Activated naive CD4-positive, alpha-beta T cell treated with anti-CD3 and anti-CD28 coated beads, Interleukin-2, amount 50 U/mL, for 72 hours (primary cell): ENCODE measurements around the gene BNIP3. TPM values are rescaled to one million over a fixed set of nuclear protein-coding genes. Genes with fewer than 3 reads are reported as not detected.
"Not testable (repeated sequence)": the region's sequence is repeated elsewhere in the genome, so short reads cannot be mapped to it uniquely, and the experiment has no call there.

ENCODE experiments used
- ATAC-seq, 2 donors: fragments of 150-1000 bp; cut with Tn5 transposase; 2 replicates each; pipeline ENCODE4 v1.10.0; 2021; ENCODE audit warnings: mild to moderate bottlenecking in 2 of 2, moderate library complexity in 2 of 2
- DNase-seq, 2 donors: peaks; one replicate each; pipeline ENCODE4 v3.0.0; 2021 to 2022; ENCODE audit warnings: low spot score in 2 of 2
- H3K27ac Mint-ChIP-seq, 2 donors: one replicate each; pipeline ENCODE4 v1.8.0; 2022; ENCODE audit warnings: mild to moderate bottlenecking in 2 of 2, mixed read lengths in 2 of 2
- H3K36me3 Mint-ChIP-seq, 2 donors: one replicate each; pipeline ENCODE4 v1.8.0; 2022; ENCODE audit warnings: mixed read lengths in 2 of 2
- H3K9me3 Mint-ChIP-seq, 2 donors: one replicate each; pipeline ENCODE4 v1.8.0; 2022; ENCODE audit warnings: mixed read lengths in 2 of 2
- total RNA-seq, 2 donors: library from RNA; stranded (reverse); gene quantifications; one replicate each; pipeline ENCODE4 v1.2.3, GENCODE V29; 2022

BNIP3 gene
- total RNA-seq, 2 donors from 2014 or later = 21.4 to 182 TPM

DNA sequence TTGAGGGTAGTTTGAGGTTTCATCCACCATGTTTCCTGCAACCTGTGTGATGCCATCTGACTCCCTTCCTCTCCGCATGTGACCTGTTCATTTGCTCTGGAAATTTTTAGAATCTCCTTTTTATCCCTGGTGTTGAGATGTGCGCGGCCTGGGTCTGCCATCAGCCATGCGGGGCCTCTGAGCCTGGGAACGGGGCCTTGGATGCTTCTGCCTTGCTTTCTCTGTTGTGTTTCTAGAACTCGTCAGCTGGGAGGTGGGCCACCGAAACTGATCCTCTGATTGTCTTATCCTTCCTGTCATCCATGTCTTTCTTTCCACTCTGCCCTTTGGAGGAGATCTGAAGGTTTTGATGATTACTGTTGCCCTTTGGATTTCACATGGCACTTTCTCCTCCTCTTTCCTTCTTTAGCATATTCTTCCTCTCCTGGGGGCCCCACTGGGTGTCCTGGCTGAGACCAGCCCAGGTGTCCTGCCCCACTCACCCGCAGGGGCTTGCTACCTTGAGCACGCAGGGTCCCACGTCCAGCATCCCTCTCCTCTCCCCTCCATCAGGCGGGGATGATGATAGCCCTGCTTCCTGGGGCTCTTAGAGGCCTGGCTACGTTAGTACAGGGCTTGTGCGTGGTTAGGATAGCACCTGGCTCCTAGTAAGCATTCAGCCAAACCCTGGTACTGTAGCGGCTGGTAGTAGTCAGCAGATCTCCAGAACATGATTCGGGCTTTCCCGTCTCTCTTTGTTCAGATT lies 51.0 kb downstream of the BNIP3 start:
- no peaks in the 10 kb centered on the region for H3K9me3 Mint-ChIP-seq
- ATAC-seq (no peak), DNase-seq (no peak)
- peaks cover 7 to 18% of the 10 kb centered on the region in 2 donors for H3K36me3 Mint-ChIP-seq
- peak overlapping the region; percentile 52 to 77 for H3K27ac Mint-ChIP-seq

DNA sequence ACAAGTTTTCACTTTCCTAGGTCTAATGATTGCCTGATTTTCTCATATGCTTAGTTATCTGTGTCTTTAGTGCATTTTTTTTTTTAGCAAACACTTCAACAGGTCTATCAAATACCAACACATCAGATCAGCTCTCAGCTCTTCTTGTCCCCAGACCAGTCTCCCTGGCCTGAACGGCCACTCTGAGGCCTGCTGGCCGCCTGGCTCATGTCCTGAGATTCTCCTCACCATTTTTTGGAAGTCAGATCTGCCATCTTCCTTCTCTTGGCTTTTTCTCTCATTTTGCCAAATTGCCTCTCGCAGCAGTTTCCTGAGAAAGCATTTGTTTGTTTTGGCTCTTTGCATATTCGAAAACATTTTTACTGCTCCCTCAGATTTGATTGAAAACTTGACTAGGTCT lies 51.6 kb downstream of the BNIP3 start:
- ATAC-seq (no peak), DNase-seq (no peak)
- peak overlapping the region in 1 of 2 donors; percentile 52 for H3K27ac Mint-ChIP-seq
- peaks cover 7 to 18% of the 10 kb centered on the region in 2 donors for H3K36me3 Mint-ChIP-seq
- H3K9me3 Mint-ChIP-seq = no peaks in the 10 kb centered on the region

DNA sequence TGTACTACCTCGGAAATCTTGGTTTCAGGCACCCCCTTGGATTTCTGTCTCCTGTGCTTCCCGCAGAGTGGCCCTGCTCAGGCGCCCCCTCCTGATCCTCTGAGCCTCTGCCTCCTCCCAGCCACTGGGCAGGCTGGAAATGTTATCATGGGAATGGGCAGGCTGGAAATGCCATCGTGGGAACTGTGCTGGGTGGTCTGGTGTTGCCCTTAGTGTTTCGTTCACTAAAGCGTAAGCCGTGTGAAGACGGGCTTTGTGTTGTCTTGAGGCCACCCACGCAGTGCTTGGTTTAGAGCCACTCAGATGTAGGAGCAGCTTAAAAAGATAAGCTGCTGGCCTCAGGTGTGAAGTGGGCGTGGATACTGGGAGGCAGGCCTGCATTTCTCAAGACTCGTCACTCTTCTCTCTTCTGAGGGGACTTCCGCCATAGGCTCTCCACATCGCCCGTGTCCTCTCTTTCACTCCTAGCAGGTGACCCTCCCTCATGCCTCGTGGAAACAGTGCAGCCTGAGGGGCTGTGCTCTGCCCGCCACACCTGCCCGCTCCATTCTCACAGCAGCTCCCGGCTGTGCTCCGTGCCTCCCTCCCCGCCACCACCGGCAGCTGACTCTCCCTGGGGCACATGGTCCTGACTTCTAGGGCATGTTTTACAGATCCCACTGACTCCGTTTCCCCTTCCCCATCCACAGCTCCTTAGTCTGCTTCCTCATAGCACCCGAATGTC lies 52.4 kb downstream of the BNIP3 start:
- Mint-ChIP-seq H3K9me3 (no peaks in the 10 kb centered on the region), H3K36me3 (peaks cover 7 to 18% of the 10 kb centered on the region in 2 donors), H3K27ac (peak overlapping the region in 1 of 2 donors; percentile 84)
- ATAC-seq = no peak
- DNase-seq = no peak

GRCh38 chr10:131928248-131929095 lies 53.3 kb downstream of the BNIP3 start:
- H3K36me3 Mint-ChIP-seq = peaks cover 7 to 18% of the 10 kb centered on the region in 2 donors
- H3K9me3 Mint-ChIP-seq = peaks cover 0 to under 1% of the 10 kb centered on the region in 2 donors
- DNase-seq (peak; percentile 40 to 76), ATAC-seq (peak; percentile 86 to 91)
- H3K27ac Mint-ChIP-seq = peak overlapping the region; percentile 84 to 95

- Mint-ChIP-seq H3K9me3 (peaks cover 3 to 5% of the 10 kb centered on the region in 2 donors), H3K36me3 (peaks cover 7 to 24% of the 10 kb centered on the region in 2 donors), H3K27ac (peak overlapping the region in 1 of 2 donors; percentile 41)
- ATAC-seq = no peak
- DNase-seq = no peak
Observed at GRCh38 chr10:131926743-131927595, 54.8 kb downstream of the BNIP3 start.

GRCh38 chr10:131926253-131926652 lies 55.5 kb downstream of the BNIP3 start:
- ATAC-seq (no peak), DNase-seq (no peak)
- H3K36me3 Mint-ChIP-seq = peaks cover 7 to 24% of the 10 kb centered on the region in 2 donors
- peaks cover 3 to 5% of the 10 kb centered on the region in 2 donors for H3K9me3 Mint-ChIP-seq
- H3K27ac Mint-ChIP-seq = no peak overlapping the region

DNA sequence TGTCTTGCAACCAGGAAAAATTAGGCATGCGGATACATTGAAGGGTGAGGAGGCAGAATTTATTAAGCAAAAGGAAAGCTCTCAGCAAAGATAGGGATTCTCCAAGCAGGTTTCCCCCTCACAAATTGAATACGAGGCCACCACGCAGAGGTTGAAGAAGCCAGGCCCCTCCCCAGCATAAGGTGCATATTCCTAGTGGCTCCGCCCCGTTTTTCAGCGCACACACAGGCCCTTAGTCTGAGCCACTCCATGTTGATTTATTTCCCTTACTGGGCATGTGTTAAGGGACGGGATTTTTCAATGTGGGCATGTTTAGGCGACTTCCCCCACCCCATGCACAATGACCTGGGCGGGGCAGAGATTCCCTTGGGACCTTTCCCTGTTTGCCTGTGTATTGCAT lies 56.0 kb downstream of the BNIP3 start:
- peaks cover 3 to 5% of the 10 kb centered on the region in 2 donors for H3K9me3 Mint-ChIP-seq
- ATAC-seq = no peak
- no peak for DNase-seq
- H3K36me3 Mint-ChIP-seq = peaks cover 7 to 29% of the 10 kb centered on the region in 2 donors
- H3K27ac Mint-ChIP-seq = no peak overlapping the region

GRCh38 chr10:131925011-131925649 lies 56.6 kb downstream of the BNIP3 start:
- Mint-ChIP-seq H3K36me3 (peaks cover 8 to 35% of the 10 kb centered on the region in 2 donors), H3K9me3 (peaks cover 6 to 8% of the 10 kb centered on the region in 2 donors), H3K27ac (no peak overlapping the region)
- DNase-seq (no peak), ATAC-seq (no peak)

DNA sequence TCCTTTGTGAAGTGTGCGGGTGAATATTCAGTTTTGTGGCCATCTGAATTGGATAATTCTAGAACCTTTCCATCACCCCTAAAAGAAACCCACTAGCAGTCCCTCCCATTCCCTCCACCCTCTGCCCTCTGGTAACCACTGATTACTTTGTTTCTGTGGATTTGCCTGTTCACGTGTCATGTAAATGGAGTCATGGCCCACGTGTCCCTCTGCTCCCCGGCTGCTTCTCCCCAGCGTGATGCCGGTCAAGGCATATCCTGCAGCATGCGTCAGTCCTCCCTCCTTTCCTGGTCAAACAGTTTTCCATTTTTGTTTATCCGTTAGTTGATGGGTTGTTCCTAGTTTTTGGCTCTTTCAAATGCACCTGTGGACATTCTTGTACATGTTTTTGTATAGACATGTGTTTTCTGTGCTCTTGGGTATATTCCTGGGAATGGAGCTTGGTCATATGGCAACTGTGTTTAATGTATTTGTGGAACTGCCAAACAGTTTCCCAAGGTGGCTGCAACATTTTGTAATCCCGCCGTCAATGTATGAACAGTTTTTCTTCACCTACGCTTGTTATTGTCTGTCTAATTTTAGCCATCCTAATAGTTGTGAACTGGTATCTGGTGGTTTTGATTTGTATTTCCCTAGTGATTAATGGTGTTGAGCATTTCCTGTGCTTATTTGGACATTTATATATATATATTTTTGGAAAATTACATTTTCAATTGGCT lies 58.5 kb downstream of the BNIP3 start:
- no peak overlapping the region for H3K27ac Mint-ChIP-seq
- no peak for DNase-seq
- ATAC-seq = no peak
- H3K36me3 Mint-ChIP-seq = peaks cover 22 to 47% of the 10 kb centered on the region in 2 donors
- H3K9me3 Mint-ChIP-seq = peaks cover 23 to 25% of the 10 kb centered on the region in 2 donors

DNA sequence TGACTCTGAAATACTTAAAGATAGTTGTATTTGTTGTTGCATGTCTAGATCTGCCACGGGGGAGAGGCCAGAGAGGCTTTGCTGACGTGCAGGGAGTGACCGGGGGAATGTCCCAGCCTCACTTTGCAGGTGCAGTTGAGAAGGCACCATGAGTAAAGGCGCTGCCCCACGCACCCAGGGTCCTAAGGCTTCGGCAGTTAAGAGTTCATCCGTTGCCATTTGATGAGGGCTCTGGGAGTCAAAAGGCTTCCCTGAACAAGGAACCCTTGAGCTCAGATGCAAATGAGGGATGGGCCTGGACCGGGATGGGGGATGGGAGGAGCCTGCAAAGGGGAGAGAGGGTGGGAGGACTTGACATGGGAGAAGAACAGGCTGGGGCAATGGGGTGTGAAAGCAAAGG lies 60.5 kb downstream of the BNIP3 start:
- peaks cover 31 to 33% of the 10 kb centered on the region in 2 donors for H3K9me3 Mint-ChIP-seq
- peak overlapping the region in 1 of 2 donors; percentile 1 for H3K27ac Mint-ChIP-seq
- no peak for DNase-seq
- ATAC-seq = no peak
- peaks cover 26 to 53% of the 10 kb centered on the region in 2 donors for H3K36me3 Mint-ChIP-seq

- H3K9me3 Mint-ChIP-seq = peaks cover 31 to 33% of the 10 kb centered on the region in 2 donors
- H3K27ac Mint-ChIP-seq = peak overlapping the region; percentile 84 to 94
- peaks cover 26 to 56% of the 10 kb centered on the region in 2 donors for H3K36me3 Mint-ChIP-seq
Observed at GRCh38 chr10:131920693-131921092, 61.0 kb downstream of the BNIP3 start.

DNA sequence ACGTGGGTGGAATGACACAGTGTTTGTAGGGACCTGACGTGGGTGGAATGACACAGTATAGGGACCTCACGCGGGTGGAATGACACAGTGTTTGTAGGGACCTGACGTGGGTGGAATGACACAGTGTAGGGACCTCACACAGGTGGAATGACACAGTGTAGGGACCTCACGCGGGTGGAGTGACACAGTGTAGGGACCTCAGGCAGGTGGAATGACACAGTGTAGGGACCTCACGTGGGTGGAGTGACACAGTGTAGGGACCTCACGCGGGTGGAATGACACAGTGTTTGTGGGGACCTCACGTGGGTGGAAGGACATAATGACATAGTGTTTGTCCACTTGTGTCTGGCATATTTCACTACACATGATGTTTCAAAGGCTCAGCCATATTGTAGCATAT lies 61.6 kb downstream of the BNIP3 start:
- Mint-ChIP-seq H3K9me3 (peaks cover 31 to 33% of the 10 kb centered on the region in 2 donors), H3K27ac (peak overlapping the region; percentile 84 to 94), H3K36me3 (peaks cover 26 to 60% of the 10 kb centered on the region in 2 donors)
- ATAC-seq = peak; percentile 51 to 56
- DNase-seq = no peak

More at GRCh38 chr10:131920693-131921092, 61.0 kb downstream of the BNIP3 start:
- no peak for ATAC-seq
- no peak for DNase-seq

DNA sequence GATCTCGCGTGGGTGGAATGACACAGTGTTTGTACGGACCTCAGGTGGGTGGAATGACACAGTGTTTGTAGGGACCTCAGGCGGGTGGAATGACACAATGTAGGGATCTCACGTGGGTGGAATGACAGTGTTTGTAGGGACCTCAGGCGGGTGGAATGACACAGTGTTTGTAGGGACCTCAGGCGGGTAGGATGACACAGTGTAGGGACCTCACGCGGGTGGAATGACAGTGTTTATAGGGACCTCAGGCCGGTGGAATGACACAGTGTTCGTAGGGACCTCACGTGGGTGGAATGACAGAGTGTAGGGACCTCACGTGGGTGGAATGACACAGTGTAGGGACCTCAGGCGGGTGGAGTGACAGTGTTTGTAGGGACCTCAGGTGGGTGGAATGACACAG lies 62.3 kb downstream of the BNIP3 start:
- Mint-ChIP-seq H3K9me3 (peaks cover 31 to 33% of the 10 kb centered on the region in 2 donors), H3K27ac (peak overlapping the region; percentile 84 to 94), H3K36me3 (peaks cover 26 to 63% of the 10 kb centered on the region in 2 donors)
- DNase-seq, ATAC-seq: not testable (repeated sequence)
